GM12874 (cell line): ENCODE measurements around the gene PGLYRP2.

Source experiments
- TF ChIP-seq, protein P1 (sequence below): IDR thresholded peaks from 2 replicates; pipeline ENCODE4 v1.5.1; 2011; ENCODE audit warnings: low read depth, mild to moderate bottlenecking, control low read depth, low read length, moderate library complexity; ENCODE audit not compliant: insufficient read depth

Gene PGLYRP2

GRCh38 chr19:15444505-15445226, 34.6 kb downstream of the PGLYRP2 start:
- TF ChIP-seq, protein P1, sequence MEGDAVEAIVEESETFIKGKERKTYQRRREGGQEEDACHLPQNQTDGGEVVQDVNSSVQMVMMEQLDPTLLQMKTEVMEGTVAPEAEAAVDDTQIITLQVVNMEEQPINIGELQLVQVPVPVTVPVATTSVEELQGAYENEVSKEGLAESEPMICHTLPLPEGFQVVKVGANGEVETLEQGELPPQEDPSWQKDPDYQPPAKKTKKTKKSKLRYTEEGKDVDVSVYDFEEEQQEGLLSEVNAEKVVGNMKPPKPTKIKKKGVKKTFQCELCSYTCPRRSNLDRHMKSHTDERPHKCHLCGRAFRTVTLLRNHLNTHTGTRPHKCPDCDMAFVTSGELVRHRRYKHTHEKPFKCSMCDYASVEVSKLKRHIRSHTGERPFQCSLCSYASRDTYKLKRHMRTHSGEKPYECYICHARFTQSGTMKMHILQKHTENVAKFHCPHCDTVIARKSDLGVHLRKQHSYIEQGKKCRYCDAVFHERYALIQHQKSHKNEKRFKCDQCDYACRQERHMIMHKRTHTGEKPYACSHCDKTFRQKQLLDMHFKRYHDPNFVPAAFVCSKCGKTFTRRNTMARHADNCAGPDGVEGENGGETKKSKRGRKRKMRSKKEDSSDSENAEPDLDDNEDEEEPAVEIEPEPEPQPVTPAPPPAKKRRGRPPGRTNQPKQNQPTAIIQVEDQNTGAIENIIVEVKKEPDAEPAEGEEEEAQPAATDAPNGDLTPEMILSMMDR = no peak

- TF ChIP-seq, protein P1 = no peak
These were observed 35.5 kb downstream of the PGLYRP2 start for GRCh38 chr19:15443838-15444237.

DNA sequence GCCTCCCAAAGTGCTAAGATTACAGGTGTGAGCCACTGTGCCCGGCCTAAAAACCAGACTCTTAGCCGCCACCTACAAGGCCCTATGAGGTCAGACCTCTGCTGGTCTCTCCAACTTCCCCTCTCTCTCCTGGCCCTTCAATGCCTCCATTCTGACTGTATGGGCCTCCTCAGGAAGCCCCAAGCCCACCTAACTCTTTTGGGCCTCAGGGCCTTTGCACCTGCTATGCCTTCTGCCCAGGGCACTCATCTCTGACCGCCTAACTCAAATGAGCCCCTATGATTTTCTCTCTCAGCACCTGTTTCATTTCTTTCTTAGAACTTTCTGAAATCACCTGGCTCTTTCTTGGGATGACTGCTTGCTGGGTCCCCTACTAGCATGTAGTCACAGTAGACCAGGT, 36.0 kb downstream of the PGLYRP2 start:
- TF ChIP-seq, protein P1 = no peak

- TF ChIP-seq, protein P1 = no peak
These were observed 37.0 kb downstream of the PGLYRP2 start for GRCh38 chr19:15442142-15442920.

DNA sequence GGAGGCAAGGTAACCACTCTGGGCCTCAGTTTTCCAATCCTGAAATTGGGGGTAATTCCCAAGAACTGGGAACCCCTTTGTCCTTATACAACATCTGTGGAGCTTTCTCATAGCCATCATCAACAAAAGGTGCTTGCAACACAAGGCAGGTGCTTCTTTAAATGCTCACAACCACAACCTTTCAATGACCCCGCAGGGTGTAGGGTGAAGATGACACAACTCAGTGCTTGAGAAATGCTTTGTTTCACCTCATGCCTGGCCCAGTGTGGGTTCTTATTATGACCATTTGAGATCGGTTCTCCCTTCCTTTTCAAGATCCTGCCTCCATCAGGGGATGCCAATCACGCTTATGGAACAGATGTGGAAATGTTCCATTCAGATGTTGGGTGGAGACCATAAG, 38.0 kb downstream of the PGLYRP2 start:
- TF ChIP-seq, protein P1 = no peak

DNA sequence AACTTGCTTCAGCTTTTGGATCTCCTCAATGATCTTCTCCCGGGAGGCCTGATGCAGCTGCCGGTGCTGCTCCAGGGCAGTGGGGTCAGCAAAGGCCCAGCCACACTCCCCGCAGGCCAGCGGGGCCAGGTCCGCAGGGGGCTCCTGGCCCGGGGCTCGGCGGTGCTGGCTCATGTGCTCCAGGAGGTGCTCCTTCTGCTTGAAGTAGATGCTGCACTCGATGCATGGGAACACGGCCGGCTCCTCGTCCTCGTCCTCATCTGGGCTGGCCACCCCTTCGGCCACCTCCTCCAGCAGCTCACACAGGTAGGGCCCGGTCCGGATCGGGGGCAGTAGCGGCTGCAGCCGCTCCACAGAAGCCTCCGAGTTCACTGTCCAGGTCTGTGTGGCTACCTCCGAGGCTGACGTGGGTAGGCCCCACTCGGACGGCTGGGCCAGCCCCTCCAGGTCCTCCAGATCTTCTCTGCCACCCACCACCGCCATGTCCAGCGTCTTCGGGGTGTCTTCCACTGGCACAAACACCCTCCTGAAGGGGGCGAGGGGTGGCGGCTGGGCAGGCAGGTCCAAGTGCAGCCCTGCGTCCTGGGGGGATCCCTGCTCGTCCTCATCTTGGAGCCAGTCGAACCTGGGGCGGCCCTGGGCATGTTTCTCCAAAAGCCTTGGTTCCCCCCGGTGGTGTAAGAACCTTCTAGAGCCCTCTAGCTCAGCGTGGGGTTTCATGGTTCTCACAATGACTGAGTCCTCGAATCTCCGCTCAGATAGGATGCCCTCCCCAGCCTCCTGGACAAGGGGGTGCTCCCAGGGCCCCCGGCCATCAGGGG, 39.3 kb downstream of the PGLYRP2 start:
- TF ChIP-seq, protein P1 = no peak
